Measurements from ENCODE around the gene CYB561.

CYB561 gene

GRCh38 chr17:63445954-63446752 lies at the start of gene CYB561:
Gene CYB561 (minus strand): TSS chr17:63446306. CDS start chr17:63437547, 8,759 bp downstream.
- peak; percentile 82 for DNase-seq

GRCh38 chr17:63495491-63495890 lies 49.4 kb upstream of the CYB561 start:
- no peak for DNase-seq

- no peak for DNase-seq
Observed at GRCh38 chr17:63494300-63494928, 48.3 kb upstream of the CYB561 start.

- no peak for DNase-seq
Observed at GRCh38 chr17:63493411-63493810, 47.3 kb upstream of the CYB561 start.

GRCh38 chr17:63492940-63493339 lies 46.8 kb upstream of the CYB561 start:
- no peak for DNase-seq

GRCh38 chr17:63491977-63492618 lies 46.0 kb upstream of the CYB561 start:
- DNase-seq, result no peak

- no peak for DNase-seq
Observed at GRCh38 chr17:63491413-63491812, 45.3 kb upstream of the CYB561 start.

- no peak for DNase-seq
Observed at GRCh38 chr17:63490858-63491400, 44.8 kb upstream of the CYB561 start.

GRCh38 chr17:63490329-63490728 lies 44.2 kb upstream of the CYB561 start:
- no peak for DNase-seq

- DNase-seq, result no peak
Observed at GRCh38 chr17:63489291-63489690, 43.2 kb upstream of the CYB561 start.

GRCh38 chr17:63488851-63489250 lies 42.7 kb upstream of the CYB561 start:
- DNase-seq, result no peak

- DNase-seq, result no peak
Observed at GRCh38 chr17:63487014-63487339, 40.9 kb upstream of the CYB561 start.

GRCh38 chr17:63486317-63487013 lies 40.4 kb upstream of the CYB561 start:
- no peak for DNase-seq

- DNase-seq, result no peak
Observed at GRCh38 chr17:63483655-63484575, 37.8 kb upstream of the CYB561 start.

- no peak for DNase-seq
Observed at GRCh38 chr17:63483038-63483437, 36.9 kb upstream of the CYB561 start.

- no peak for DNase-seq
Observed at GRCh38 chr17:63482509-63482908, 36.4 kb upstream of the CYB561 start.

GRCh38 chr17:63481488-63481870 lies 35.4 kb upstream of the CYB561 start:
- DNase-seq, result no peak

- no peak for DNase-seq
Observed at GRCh38 chr17:63480826-63481487, 34.9 kb upstream of the CYB561 start.

- DNase-seq, result no peak
Observed at GRCh38 chr17:63480192-63480784, 34.2 kb upstream of the CYB561 start.

GRCh38 chr17:63479495-63480184 lies 33.5 kb upstream of the CYB561 start:
- no peak for DNase-seq

Measured in CD4-positive, alpha-beta T cell treated with Interferon gamma for 1 hour (primary cell).